SU-DHL-6 (cell line): ENCODE data around the gene UBC.
A peak's percentile ranks its signal among the peaks of the same experiment; 100 is the strongest.
"Not testable (repeated sequence)": the region's sequence is repeated elsewhere in the genome, so short reads cannot be mapped to it uniquely, and the experiment has no call there.

Experiments used
- H2AFZ ChIP-seq: fragments of 200-600 bp; sonication (generic); 2 replicates; pipeline ENCODE4 v1.6.1; 2014; ENCODE audit warnings: low read depth, mild to moderate bottlenecking, moderate library complexity, mixed read lengths, antibody characterized with exemption, low read length; ENCODE audit not compliant: severe bottlenecking
- H3F3A ChIP-seq: fragments of 200-600 bp; shearing (Covaris generic); 2 replicates; pipeline ENCODE4 v1.6.0; 2016; ENCODE audit warnings: antibody characterized with exemption, mild to moderate bottlenecking; ENCODE audit not compliant: insufficient read depth
- H3K27ac ChIP-seq: fragments of 200-600 bp; sonication (generic); 2 replicates; pipeline ENCODE4 v1.5.1; 2016; ENCODE audit warnings: low read depth, mild to moderate bottlenecking, low read length, moderate library complexity, mixed read lengths
- H3K27me3 ChIP-seq: fragments of 200-600 bp; sonication (generic), shearing (Covaris generic); 2 replicates; pipeline ENCODE4 v1.6.0; 2014; ENCODE audit warnings: mild to moderate bottlenecking, low read length
- H3K36me3 ChIP-seq: fragments of 200-600 bp; sonication (generic); 2 replicates; pipeline ENCODE4 v1.6.1; 2014; ENCODE audit warnings: mild to moderate bottlenecking, low read length, mixed read lengths
- H3K4me2 ChIP-seq: fragments of 300-600, 200-600 bp; shearing (Covaris generic), sonication (generic); 2 replicates; pipeline ENCODE4 v1.6.0; 2014; ENCODE audit warnings: low read length, low read depth, mild to moderate bottlenecking; ENCODE audit not compliant: poor library complexity, severe bottlenecking
- H3K4me3 ChIP-seq: fragments of 200-600 bp; sonication (generic); 2 replicates; pipeline ENCODE4 v1.5.1; 2014; ENCODE audit warnings: antibody characterized with exemption, low read length, mild to moderate bottlenecking, mixed read lengths; ENCODE audit not compliant: insufficient read depth, poor library complexity, severe bottlenecking
- H3K79me2 ChIP-seq: fragments of 200-600 bp; sonication (generic); 2 replicates; pipeline ENCODE4 v1.6.1; 2014; ENCODE audit warnings: mild to moderate bottlenecking, low read length, moderate library complexity; ENCODE audit not compliant: insufficient read depth
- H3K9ac ChIP-seq: fragments of 200-600 bp; sonication (generic); 2 replicates; pipeline ENCODE4 v1.7.0; 2014; ENCODE audit warnings: mild to moderate bottlenecking, low read length
- H3K9me2 ChIP-seq: fragments of 200-600 bp; sonication (generic); replicated peaks from 2 replicates; pipeline ENCODE4 v1.6.1; 2014; ENCODE audit warnings: low read length; ENCODE audit not compliant: insufficient read depth
- H3K9me3 ChIP-seq: fragments of 200-600 bp; sonication (generic); 2 replicates; pipeline ENCODE4 v1.6.1; 2014; ENCODE audit warnings: low read length, mixed read lengths; ENCODE audit not compliant: insufficient read depth
- H4K20me1 ChIP-seq: fragments of 200-600 bp; sonication (generic); 2 replicates; pipeline ENCODE4 v1.6.1; 2014; ENCODE audit warnings: low read depth, mild to moderate bottlenecking, antibody characterized with exemption, low read length, moderate library complexity, mixed read lengths
- CTCF ChIP-seq: fragments of 200-600 bp; sonication (generic); IDR thresholded peaks from one replicate; pipeline ENCODE4 v1.5.1; 2017; ENCODE audit warnings: antibody characterized with exemption, mild to moderate bottlenecking, low read length, moderate library complexity; ENCODE audit not compliant: insufficient read depth, poor library complexity, severe bottlenecking
- EZH2phosphoT487 ChIP-seq: fragments of 200-600 bp; sonication (generic), shearing (Covaris generic); conservative IDR thresholded peaks from 2 replicates; pipeline ENCODE4 v1.6.1; 2018; ENCODE audit warnings: mild to moderate bottlenecking, antibody characterized with exemption, low read length, moderate library complexity, mixed read lengths

Gene UBC

DNA sequence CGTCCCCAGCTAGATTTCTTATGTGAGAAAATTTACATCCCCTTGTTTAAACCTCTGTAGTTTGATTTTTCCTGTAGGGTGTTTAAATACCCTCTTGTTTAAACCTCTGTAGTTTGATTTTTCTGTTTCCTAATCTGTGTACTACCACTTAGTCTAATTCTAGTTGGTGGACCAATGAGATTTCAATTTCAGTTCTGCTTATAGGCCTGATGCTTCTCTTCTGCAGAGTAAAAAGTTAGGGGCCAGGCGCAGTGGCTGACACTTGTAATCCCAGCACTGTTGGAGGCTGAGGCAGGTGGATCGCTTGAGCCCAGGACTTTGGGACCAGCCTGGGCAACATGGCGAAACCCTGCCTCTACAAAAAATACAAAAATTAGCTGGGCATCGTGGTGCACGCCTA is 11.5 kb downstream of the UBC start:
- Histone ChIP-seq H3K9ac (no peak overlapping the region), H3K4me3 (no peak overlapping the region), H3K27ac (peak overlapping the region; percentile 24; the same call in 1 of the 2 replicates), H3K9me3 (no peaks in the 10 kb centered on the region), H2AFZ (no peak overlapping the region), H3K27me3 (no peaks in the 10 kb centered on the region), H3K9me2 (no peaks in the 10 kb centered on the region), H4K20me1 (no peaks in the 10 kb centered on the region), H3K36me3 (no peaks in the 10 kb centered on the region), H3K79me2 (no peaks in the 10 kb centered on the region), H3F3A (peaks cover 6% of the 10 kb centered on the region; the same call in 1 of the 2 replicates), H3K4me2 (no peak overlapping the region)
- TF ChIP-seq EZH2phosphoT487 (no peak), CTCF (no peak)

- H3K4me2 ChIP-seq = peak overlapping the region; percentile 36
Measured at GRCh38 chr12:124901003-124901402, 13.4 kb downstream of the UBC start.

DNA sequence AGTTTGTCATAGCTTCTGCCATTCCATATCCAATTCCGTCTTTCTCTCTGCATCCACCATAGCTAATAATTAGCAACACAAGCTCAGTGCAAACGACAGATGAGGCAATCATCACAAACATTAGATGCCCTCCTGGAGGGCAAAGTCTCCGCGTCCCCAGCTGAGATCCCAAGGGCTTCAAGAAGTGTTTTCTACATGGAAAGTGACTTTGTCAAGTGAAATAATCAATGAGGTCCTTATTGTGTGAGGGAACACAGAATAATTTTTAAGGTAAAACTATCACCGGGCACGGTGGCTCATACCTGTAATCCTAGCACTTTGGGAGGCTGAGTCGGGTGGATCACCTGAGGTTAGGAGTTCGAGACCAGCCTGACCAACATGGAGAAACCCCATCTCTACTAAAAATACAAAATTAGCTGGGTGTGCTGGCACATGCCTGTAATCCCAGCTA is 14.1 kb downstream of the UBC start:
- H2AFZ ChIP-seq, H3F3A ChIP-seq, H3K9me2 ChIP-seq, H3K79me2 ChIP-seq, H3K9ac ChIP-seq, H3K4me2 ChIP-seq, H3K36me3 ChIP-seq, H3K9me3 ChIP-seq, H4K20me1 ChIP-seq, H3K27me3 ChIP-seq, H3K4me3 ChIP-seq: not testable (repeated sequence)
- peak overlapping the region; percentile 57; the same call in 1 of the 2 replicates for H3K27ac ChIP-seq

More at GRCh38 chr12:124901003-124901402, 13.4 kb downstream of the UBC start:
- Histone ChIP-seq H4K20me1 (no peaks in the 10 kb centered on the region), H3K79me2 (no peaks in the 10 kb centered on the region), H3K4me3 (no peak overlapping the region), H3K27ac (peak overlapping the region; percentile 57), H3K9me3 (no peaks in the 10 kb centered on the region), H2AFZ (peak overlapping the region; percentile 3), H3K27me3 (no peaks in the 10 kb centered on the region), H3K36me3 (no peaks in the 10 kb centered on the region), H3K9ac (peak overlapping the region; percentile 23), H3F3A (0 out of 2 replicates have a peak, but pooled peaks cover 4% of the 10 kb centered on the region), H3K9me2 (no peaks in the 10 kb centered on the region)
- TF ChIP-seq CTCF (no peak), EZH2phosphoT487 (no peak)

DNA sequence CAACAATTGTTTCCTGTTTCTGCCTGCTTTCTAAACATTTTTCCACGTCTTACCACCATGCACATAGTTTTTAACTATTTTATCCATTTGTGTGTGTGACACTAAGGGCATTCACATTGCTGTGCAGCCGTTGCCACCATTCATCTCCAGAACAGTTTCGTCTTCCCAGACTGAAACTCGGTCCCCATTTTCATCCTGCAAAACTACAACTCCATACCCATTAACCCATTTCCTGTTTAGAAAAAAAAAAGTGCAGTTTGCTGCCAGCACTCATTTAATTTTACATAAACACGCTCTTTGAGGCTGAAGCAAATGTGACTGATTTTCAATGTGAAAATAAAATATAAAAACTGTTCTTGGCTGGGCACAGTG is 15.5 kb downstream of the UBC start:
- 0 out of 2 replicates have a peak, but pooled peaks cover 4% of the 10 kb centered on the region for H3F3A ChIP-seq
- H3K9me3 ChIP-seq = no peaks in the 10 kb centered on the region
- H3K27ac ChIP-seq = 0 out of 2 replicates have a peak overlapping the region, but pooled peaks have one; percentile 11
- H2AFZ ChIP-seq = no peak overlapping the region
- no peaks in the 10 kb centered on the region for H3K9me2 ChIP-seq
- TF ChIP-seq CTCF (no peak), EZH2phosphoT487 (no peak)
- no peak overlapping the region for H3K9ac ChIP-seq
- peak overlapping the region; percentile 41 for H3K4me2 ChIP-seq
- no peaks in the 10 kb centered on the region for H3K27me3 ChIP-seq
- no peaks in the 10 kb centered on the region for H4K20me1 ChIP-seq
- no peaks in the 10 kb centered on the region for H3K36me3 ChIP-seq
- no peaks in the 10 kb centered on the region for H3K79me2 ChIP-seq
- no peak overlapping the region for H3K4me3 ChIP-seq
